B cell (primary cell): ENCODE data around the gene TNIP1.

ENCODE experiments used
- CTCF ChIP-seq: fragments of 200-600 bp; IDR thresholded peaks from one replicate; pipeline ENCODE4 v1.8.0; 2022; ENCODE audit warnings: antibody characterized with exemption, mild to moderate bottlenecking
- EZH2 ChIP-seq: IDR thresholded peaks from 2 replicates; pipeline ENCODE4 v1.6.1; 2012; ENCODE audit warnings: borderline replicate concordance, low read depth, mild to moderate bottlenecking, moderate library complexity, low read length; ENCODE audit not compliant: insufficient read depth, poor library complexity, severe bottlenecking

- TF ChIP-seq CTCF, result no peak
- no peak for TF ChIP-seq EZH2
These were observed 3.4 kb downstream of the TNIP1 start for GRCh38 chr5:151077419-151077818.
